HepG2 (cell line): Measurements from ENCODE around the gene COASY.
"Not testable (repeated sequence)": the region's sequence is repeated elsewhere in the genome, so short reads cannot be mapped to it uniquely, and the experiment has no call there.

ENCODE experiments used
- CEBPB ChIP-seq: IDR thresholded peaks from 2 replicates; pipeline ENCODE4 v1.6.1; 2011; ENCODE audit warnings: low read depth, low read length, improper control_type of control experiment, borderline replicate concordance
- CTCF ChIP-seq: sonication (generic); formaldehyde crosslinking; IDR thresholded peaks from 2 replicates; pipeline ENCODE4 v1.5.0; 2020; ENCODE audit warnings: mild to moderate bottlenecking, missing genetic modification reagents, moderate library complexity
- GLMP ChIP-seq: sonication (generic); formaldehyde crosslinking; IDR thresholded peaks from 2 replicates; pipeline ENCODE4 v1.9.0; 2021; ENCODE audit warnings: missing genetic modification reagents, mild to moderate bottlenecking, borderline replicate concordance
- POLR2AphosphoS5 ChIP-seq: IDR thresholded peaks from 2 replicates; pipeline ENCODE4 v1.6.1; 2012; ENCODE audit warnings: low read depth, low read length
- SMC3 ChIP-seq: IDR thresholded peaks from 2 replicates; pipeline ENCODE4 v1.6.1; 2011; ENCODE audit warnings: low read length, improper control_type of control experiment
- THAP7 ChIP-seq: sonication (generic); formaldehyde crosslinking; IDR thresholded peaks from 2 replicates; pipeline ENCODE4 v1.8.1; 2023; ENCODE audit warnings: mild to moderate bottlenecking, missing genetic modification reagents
- ZNF616 ChIP-seq: sonication (generic); formaldehyde crosslinking; IDR thresholded peaks from 2 replicates; pipeline ENCODE4 v1.5.0; 2020; ENCODE audit warnings: low read depth, mild to moderate bottlenecking, missing genetic modification reagents
- ZNF619 ChIP-seq: sonication (generic); formaldehyde crosslinking; IDR thresholded peaks from 2 replicates; pipeline ENCODE4 v1.4.0; 2020; ENCODE audit warnings: mild to moderate bottlenecking, missing genetic modification reagents

GRCh38 chr17:42552736-42553135, 9.2 kb upstream of the COASY start, which contains the start of gene HSD17B1:
- TF ChIP-seq THAP7; GLMP (CRISPR knock-in tag); CEBPB; SMC3; ZNF619 (CRISPR knock-in tag); POLR2AphosphoS5; CTCF (CRISPR knock-in tag); ZNF616 (CRISPR knock-in tag): not testable (repeated sequence)
